NCI-H69 (cell line): ENCODE measurements around the gene ENO2.

Experiments used
- DNase-seq: peaks from one replicate; lab custom pipeline; 2025; lab: John Stamatoyannopoulos, UW

ENO2 gene

GRCh38 chr12:6960593-6961277 lies 46.4 kb downstream of the ENO2 start:
- peak; percentile 42 for DNase-seq

DNA sequence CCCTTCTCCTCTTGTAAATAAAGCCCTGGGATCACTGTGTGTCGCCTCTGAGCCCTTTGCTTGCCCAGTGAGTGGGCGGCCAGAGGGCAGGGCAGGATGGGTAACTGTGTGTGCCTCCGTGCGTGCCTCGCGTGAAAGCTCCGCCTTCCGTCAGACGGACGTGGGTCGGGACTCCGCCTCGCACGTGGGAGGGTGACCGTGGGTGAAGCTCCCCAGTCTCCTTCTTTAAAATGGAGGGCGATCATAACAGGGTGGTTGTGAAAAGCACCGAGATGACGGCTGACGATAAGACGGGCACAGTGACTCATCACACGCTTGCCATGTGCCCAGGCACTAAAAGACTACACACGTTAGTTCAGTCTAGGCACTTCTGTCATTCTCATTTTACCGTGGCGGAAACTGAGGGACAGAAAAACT lies 46.9 kb downstream of the ENO2 start:
- peak; percentile 78 for DNase-seq

DNA sequence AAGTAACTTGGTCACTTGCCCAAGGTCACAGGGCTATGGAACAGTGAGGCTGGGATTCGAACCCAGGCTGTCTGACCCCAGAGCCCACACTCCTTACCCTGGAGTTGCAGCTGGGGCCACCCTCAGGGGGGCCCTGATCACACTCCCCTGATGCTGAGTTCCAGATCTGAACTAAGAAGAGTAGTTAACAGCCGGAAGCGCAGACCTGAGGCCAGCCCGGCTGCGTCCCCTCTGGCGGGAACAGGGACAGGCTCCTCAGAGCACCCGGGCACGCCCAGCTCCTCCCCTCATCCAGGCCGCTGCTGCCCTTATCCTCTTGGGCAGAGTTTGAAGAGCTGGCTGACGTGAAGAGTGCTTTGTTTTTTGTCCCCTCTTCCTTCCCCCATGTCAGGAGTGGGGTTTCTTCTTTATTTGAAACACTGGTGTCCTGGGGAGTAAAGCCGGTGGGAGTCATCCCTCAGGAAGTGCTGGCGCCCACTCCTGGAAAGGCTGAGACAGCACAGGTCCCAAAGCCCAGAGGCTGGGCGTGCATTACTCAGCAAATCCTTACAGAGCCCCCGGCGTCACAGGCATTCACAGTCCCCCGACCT lies 47.4 kb downstream of the ENO2 start:
- peak; percentile 99 for DNase-seq

GRCh38 chr12:6962285-6963015 lies 48.1 kb downstream of the ENO2 start:
- DNase-seq, result peak; percentile 99

- peak; percentile 98 for DNase-seq
Measured at GRCh38 chr12:6963016-6963731, 48.8 kb downstream of the ENO2 start.

DNA sequence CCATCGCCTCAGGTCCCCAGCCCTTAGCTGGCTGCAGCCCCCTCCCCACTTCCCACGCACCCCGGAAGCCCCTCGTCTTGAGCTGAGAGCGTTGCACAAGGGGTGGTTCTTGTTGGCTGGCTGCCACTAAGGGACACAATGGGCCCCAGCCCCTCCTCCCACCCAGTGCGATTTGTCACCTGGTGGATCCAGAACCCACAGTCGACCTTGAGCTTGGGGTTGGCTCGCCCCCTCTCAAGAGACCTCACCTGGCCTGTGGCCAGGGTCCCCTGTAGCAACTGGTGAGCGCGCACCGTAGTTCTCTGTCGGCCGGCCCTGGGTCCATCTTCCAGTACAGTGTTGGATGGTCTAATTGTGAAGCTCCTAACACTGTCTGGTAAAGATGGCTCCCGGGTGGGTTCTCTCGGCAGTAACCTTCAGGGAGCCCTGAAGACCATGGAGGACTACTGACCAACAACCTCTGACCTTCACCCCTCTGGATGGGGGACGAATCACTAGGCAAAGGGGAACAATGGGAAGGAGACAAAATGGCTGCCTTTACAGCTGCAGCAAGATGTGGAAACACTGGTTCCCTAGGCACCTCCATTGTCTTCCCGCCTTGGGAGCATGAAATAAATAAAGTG lies 49.5 kb downstream of the ENO2 start:
- DNase-seq, result peak; percentile 84

DNA sequence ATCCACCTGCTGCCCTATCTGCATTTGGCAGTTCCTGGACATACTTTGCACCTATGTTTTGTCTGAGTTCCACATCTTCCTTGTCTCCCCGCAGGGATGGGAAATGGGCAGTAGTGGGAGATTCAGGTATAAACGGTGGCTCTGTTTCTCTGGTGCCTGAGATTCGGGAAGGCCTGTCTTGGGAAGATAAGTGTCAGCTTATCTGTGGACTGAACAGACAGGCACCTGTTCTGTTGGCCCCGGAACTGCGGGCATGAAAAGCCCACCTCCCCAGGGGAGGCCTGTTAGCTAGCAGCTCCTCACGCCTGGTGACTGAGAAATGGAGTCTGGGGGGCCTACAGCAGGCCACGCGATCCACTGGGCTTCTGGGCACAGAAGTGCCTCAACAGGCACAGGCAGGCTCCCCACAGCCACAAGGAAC lies 50.2 kb downstream of the ENO2 start:
- DNase-seq, result no peak

GRCh38 chr12:6965026-6965661 lies 50.8 kb downstream of the ENO2 start:
- peak; percentile 94 for DNase-seq

DNA sequence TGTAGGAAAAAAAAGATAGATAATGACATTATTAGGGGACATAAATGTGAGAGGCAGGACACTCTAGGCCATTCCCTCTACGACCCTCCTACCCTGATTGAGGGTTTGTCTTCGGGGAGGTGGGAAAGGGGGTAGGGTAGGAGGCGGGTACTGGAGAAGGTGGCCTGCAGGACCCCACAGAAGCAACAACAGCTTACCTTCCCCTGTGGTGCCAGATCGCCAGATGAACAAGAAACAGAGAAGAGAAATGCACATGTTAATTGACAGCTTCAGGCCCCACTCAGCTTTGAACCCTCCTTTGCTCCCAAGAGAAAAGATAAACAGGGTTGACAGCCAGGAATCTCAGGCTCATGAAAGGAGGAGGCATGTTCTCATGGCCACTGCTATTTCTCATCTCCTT lies 51.3 kb downstream of the ENO2 start:
- peak; percentile 23 for DNase-seq

GRCh38 chr12:6966351-6966750 lies 52.0 kb downstream of the ENO2 start:
- no peak for DNase-seq

- DNase-seq, result no peak
Measured at GRCh38 chr12:6967651-6968100, 53.3 kb downstream of the ENO2 start.

DNA sequence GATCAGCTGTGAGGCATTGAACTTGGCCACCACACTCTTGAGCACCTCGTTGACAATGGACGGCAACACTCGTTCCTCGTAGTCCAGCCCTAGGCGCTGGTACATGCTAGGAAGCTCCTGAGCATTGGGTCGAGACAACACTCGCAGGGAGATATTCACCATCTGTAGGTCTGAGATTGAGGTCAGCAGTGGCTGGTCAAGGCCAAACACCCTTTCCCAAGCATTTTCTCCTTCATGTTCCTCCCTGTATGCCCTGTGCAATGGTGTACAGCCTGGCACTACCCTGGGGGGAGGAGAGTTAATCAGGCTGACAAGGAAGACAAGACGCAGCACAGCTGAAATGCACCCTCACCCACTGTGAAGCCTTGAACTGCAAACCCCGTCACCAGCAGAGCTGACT lies 54.0 kb downstream of the ENO2 start:
- no peak for DNase-seq

DNA sequence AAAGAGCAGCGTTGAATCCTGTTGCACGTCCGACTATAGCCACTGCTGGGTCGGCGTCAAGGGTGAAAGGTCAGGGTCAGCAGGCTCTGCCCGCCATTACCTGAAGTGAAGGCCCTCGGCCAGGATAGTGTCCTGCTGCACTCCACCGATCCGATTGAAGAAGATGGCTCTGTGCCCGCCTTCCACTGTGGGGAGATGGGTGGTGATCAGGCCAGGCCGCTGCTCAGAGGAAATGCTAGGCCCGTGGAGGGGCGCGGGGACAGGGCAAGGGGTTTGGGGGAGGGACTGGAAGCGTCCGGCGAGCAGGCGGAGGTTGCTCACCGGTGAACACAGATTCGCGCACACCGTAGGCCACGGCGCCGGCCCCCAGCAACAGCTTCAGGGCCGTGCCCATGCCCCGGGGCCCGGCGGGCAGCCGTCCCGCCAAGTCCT lies 55.7 kb downstream of the ENO2 start:
- peak; percentile 61 for DNase-seq
